HepG2 (cell line): ENCODE data around the gene PEPD. TPM values are rescaled to one million over a fixed set of nuclear protein-coding genes. Genes with fewer than 3 reads are reported as not detected.

Source experiments
- BRD4 ChIP-seq: sonication (generic); formaldehyde crosslinking; IDR thresholded peaks from 2 replicates; pipeline ENCODE4 v1.4.0; 2020; ENCODE audit warnings: missing genetic modification reagents
- CBFB ChIP-seq: sonication (generic); formaldehyde crosslinking; IDR thresholded peaks from 2 replicates; pipeline ENCODE4 v1.4.0; 2020; ENCODE audit warnings: missing genetic modification reagents
- FOXK2 ChIP-seq: fragments of 450-650 bp; IDR thresholded peaks from 2 replicates; pipeline ENCODE4 v1.6.1; 2016
- GTF2F1 ChIP-seq: fragments of 150-350 bp; IDR thresholded peaks from 2 replicates; pipeline ENCODE4 v1.6.1; 2014; ENCODE audit warnings: low read length
- HOXA5 ChIP-seq: sonication (generic); formaldehyde crosslinking; IDR thresholded peaks from 2 replicates; pipeline ENCODE4 v1.4.0; 2020; ENCODE audit warnings: missing genetic modification reagents
- MAZ ChIP-seq, 2 experiments: sonication (generic) in 1 of 2; formaldehyde crosslinking in 1 of 2; IDR thresholded peaks; 2 replicates each; pipeline versions ENCODE4 v1.5.0 to v1.6.1; 2012 to 2020; ENCODE audit warnings: low read depth in 2 of 2, mild to moderate bottlenecking in 2 of 2, borderline replicate concordance in 1 of 2, improper control_type of control experiment in 1 of 2, low read length in 1 of 2, missing genetic modification reagents in 1 of 2, moderate library complexity in 1 of 2
- NBN ChIP-seq: fragments of 450-650 bp; conservative IDR thresholded peaks from 2 replicates; pipeline ENCODE4 v1.6.1; 2017
- SNAPC2 ChIP-seq: sonication (generic); formaldehyde crosslinking; IDR thresholded peaks from 2 replicates; pipeline ENCODE4 v1.8.1; 2022; ENCODE audit warnings: mild to moderate bottlenecking, missing genetic modification reagents
- SOX13 ChIP-seq, 3 experiments: fragments of 450-650 bp in 1 of 3; sonication (generic) in 1 of 3; formaldehyde crosslinking in 1 of 3; IDR thresholded peaks in 2 of 3; conservative IDR thresholded peaks in 1 of 3; 2 replicates each; pipeline versions ENCODE4 v1.5.0 to v1.6.1; 2016 to 2020; ENCODE audit warnings: antibody characterized with exemption in 1 of 3, mild to moderate bottlenecking in 1 of 3, missing compliant biosample characterization in 1 of 3, missing genetic modification reagents in 1 of 3, moderate library complexity in 1 of 3
- STAT5B ChIP-seq: sonication (generic); formaldehyde crosslinking; IDR thresholded peaks from 2 replicates; pipeline ENCODE4 v1.4.0; 2020; ENCODE audit warnings: missing genetic modification reagents
- TAF15 ChIP-seq: fragments of 200-400 bp; formaldehyde crosslinking; IDR thresholded peaks from one replicate; pipeline ENCODE4 v1.6.1; 2018; ENCODE audit warnings: mild to moderate bottlenecking, low read depth, low read length; ENCODE audit not compliant: poor library complexity, severe bottlenecking
- TCF7 ChIP-seq: sonication (generic); IDR thresholded peaks from 2 replicates; pipeline ENCODE4 v1.6.1; 2016; ENCODE audit warnings: antibody characterized with exemption, low read depth
- ZNF138 ChIP-seq: sonication (generic); formaldehyde crosslinking; IDR thresholded peaks from 2 replicates; pipeline ENCODE4 v1.5.0; 2020; ENCODE audit warnings: mild to moderate bottlenecking, low read depth, missing genetic modification reagents
- ZNF24 ChIP-seq: fragments of 450-650 bp; IDR thresholded peaks from 2 replicates; pipeline ENCODE4 v1.6.1; 2017; ENCODE audit warnings: antibody characterized with exemption, mild to moderate bottlenecking
- ZNF253 ChIP-seq: sonication (generic); formaldehyde crosslinking; IDR thresholded peaks from 2 replicates; pipeline ENCODE4 v1.8.0; 2022; ENCODE audit warnings: mild to moderate bottlenecking, missing genetic modification reagents, borderline replicate concordance
- ZNF274 ChIP-seq: sonication (generic); formaldehyde crosslinking; IDR thresholded peaks from 2 replicates; pipeline ENCODE4 v1.5.1; 2020; ENCODE audit warnings: mild to moderate bottlenecking, missing genetic modification reagents
- ZNF317 ChIP-seq: sonication (generic); formaldehyde crosslinking; IDR thresholded peaks from 2 replicates; pipeline ENCODE4 v1.5.0; 2020; ENCODE audit warnings: mild to moderate bottlenecking, missing genetic modification reagents
- ZNF556 ChIP-seq: sonication (generic); formaldehyde crosslinking; IDR thresholded peaks from 2 replicates; pipeline ENCODE4 v1.4.0; 2020; ENCODE audit warnings: mild to moderate bottlenecking, missing genetic modification reagents, borderline replicate concordance
- ZNF674 ChIP-seq: sonication (generic); formaldehyde crosslinking; IDR thresholded peaks from 2 replicates; pipeline ENCODE4 v1.5.0; 2020; ENCODE audit warnings: low read depth, mild to moderate bottlenecking, missing genetic modification reagents
- ZNF713 ChIP-seq: sonication (generic); formaldehyde crosslinking; IDR thresholded peaks from 2 replicates; pipeline ENCODE4 v1.4.0; 2020; ENCODE audit warnings: mild to moderate bottlenecking, missing genetic modification reagents
- ZNF773 ChIP-seq: sonication (generic); formaldehyde crosslinking; IDR thresholded peaks from 2 replicates; pipeline ENCODE4 v1.4.0; 2020; ENCODE audit warnings: missing genetic modification reagents, borderline replicate concordance
- polyA plus RNA-seq, 8 experiments: library from polyadenylated mRNA; depleted of rRNA in 3 of 8; stranded (reverse) in 7 of 8; unstranded in 1 of 8; fragments of >200 nt; fragmentation: Illumina TruSeq in 4 of 8; extraction: Trizol in 4 of 8; gene quantifications; 2 replicates each; pipeline versions ENCODE4 v1.2.1 to v1.2.3, GENCODE V29; 2011 to 2016; ENCODE audit warnings: low read depth in 4 of 8, missing spikeins in 1 of 8, mixed read lengths in 1 of 8; ENCODE audit not compliant: insufficient read depth in 1 of 8
- total RNA-seq, 5 experiments: library from RNA; depleted of rRNA; stranded (reverse); fragments of >200 nt; fragmentation: Illumina TruSeq; extraction: Trizol; gene quantifications; 2 replicates each; pipeline ENCODE4 v1.2.3, GENCODE V29; 2016; ENCODE audit warnings: low read depth in 1 of 5
- TF ChIP-seq, protein P1 (sequence below): sonication (generic); formaldehyde crosslinking; IDR thresholded peaks from 2 replicates; pipeline ENCODE4 v1.8.0; 2022; ENCODE audit warnings: missing genetic modification reagents, mild to moderate bottlenecking, borderline replicate concordance
- TF ChIP-seq, protein P2 (sequence below): sonication (generic); formaldehyde crosslinking; IDR thresholded peaks from 2 replicates; pipeline ENCODE4 v1.5.0; 2020; ENCODE audit warnings: missing genetic modification reagents
- TF ChIP-seq, protein P3 (sequence below): IDR thresholded peaks from 2 replicates; pipeline ENCODE4 v1.6.1; 2012; ENCODE audit warnings: inconsistent platforms
- TF ChIP-seq, protein P4 (sequence below): sonication (generic); formaldehyde crosslinking; IDR thresholded peaks from 2 replicates; pipeline ENCODE4; 2020; ENCODE audit warnings: missing genetic modification reagents, mild to moderate bottlenecking, borderline replicate concordance

Gene PEPD
- total and polyA plus RNA-seq, 2 of the 13 experiments (the other 11 are each of a cell fraction or from before 2014, with no cell fraction given) = 60.7 to 75.1 TPM

DNA sequence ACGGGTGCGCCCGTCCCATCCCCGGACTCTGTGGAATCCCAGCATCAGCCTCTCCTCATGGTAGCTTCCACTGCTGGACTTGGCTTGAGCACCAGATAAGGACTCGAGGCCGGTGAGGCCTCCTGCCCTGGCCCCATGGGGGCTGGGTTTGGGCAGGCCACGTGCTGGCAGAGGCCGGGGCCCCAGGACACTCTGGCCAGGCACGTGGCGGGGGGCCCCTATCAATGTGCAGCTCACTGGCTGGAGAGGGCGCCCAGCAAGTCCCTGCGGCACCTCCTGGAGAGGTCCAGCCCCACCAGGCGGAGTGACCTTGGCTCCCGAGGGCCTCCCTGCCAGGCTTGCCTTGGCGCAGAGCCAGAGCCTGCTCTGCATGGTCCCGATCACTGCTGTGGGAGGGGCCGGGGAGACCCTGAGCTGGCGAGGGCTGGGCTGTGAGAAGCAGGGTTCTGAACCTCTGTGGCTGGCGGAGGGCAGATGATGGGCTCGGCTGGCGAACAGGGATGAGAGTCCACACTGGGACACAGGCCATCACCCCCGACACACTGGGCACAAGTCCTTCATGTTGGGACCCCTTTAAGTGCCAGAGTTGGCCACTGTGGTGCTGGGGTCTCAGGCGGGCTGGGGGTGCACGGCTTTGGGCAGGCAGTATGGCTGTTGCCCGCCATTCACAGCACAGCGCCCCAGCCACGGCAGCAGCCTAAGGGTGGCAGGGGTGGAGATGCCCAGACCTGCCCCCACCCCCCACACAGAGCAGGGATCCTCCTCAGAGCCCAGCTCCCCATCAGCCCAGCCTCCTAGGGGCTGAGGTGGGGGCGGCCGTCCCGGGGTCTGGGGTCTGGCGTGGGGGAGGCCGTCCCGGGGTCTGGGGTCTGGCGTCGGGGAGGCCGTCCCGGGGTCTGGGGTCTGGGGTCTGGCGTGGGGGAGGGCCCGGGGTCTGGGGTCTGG, 129.0 kb downstream of the PEPD start (continued):
- TF ChIP-seq TCF7 (no peak; the same call in 1 of the 2 replicates), ZNF317 (CRISPR knock-in tag) (peak; percentile 94), NBN (no peak), HOXA5 (peak; percentile 100), TAF15 (no peak), ZNF24 (no peak), ZNF773 (peak; percentile 99), CBFB (CRISPR knock-in tag) (peak; percentile 92), ZNF138 (CRISPR knock-in tag) (peak; percentile 100), STAT5B (CRISPR knock-in tag) (peak; percentile 82; the same call in 1 of the 2 replicates), BRD4 (peak; percentile 98), MAZ (IDR thresholded peaks at IDR 0.05; ENCODE audit: borderline replicate concordance, low read depth, low read length) (0 out of 2 replicates have a peak, but pooled peaks have one; percentile 74), MAZ (CRISPR knock-in tag; IDR thresholded peaks at IDR 0.05; ENCODE audit: low read depth) (peak; percentile 100), ZNF556 (CRISPR knock-in tag) (peak; percentile 94), SOX13 (IDR thresholded peaks at IDR 0.05) (0 out of 2 replicates have a peak, but pooled peaks have one; percentile 38), SOX13 (CRISPR knock-in tag; conservative IDR thresholded peaks at IDR 0.05 in 1 of 2, IDR thresholded peaks at IDR 0.05 in 1 of 2) (peak in 1 of 2 experiments; percentile 89; a peak in 2 of 4 replicates), ZNF674 (CRISPR knock-in tag) (peak; percentile 99; the same call in 1 of the 2 replicates), ZNF274 (CRISPR knock-in tag) (peak; percentile 99), ZNF253 (CRISPR knock-in tag) (peak; percentile 100), FOXK2 (no peak), ZNF713 (CRISPR knock-in tag) (no peak), GTF2F1 (no peak), SNAPC2 (CRISPR knock-in tag) (peak; percentile 97)
- TF ChIP-seq, protein P1, sequence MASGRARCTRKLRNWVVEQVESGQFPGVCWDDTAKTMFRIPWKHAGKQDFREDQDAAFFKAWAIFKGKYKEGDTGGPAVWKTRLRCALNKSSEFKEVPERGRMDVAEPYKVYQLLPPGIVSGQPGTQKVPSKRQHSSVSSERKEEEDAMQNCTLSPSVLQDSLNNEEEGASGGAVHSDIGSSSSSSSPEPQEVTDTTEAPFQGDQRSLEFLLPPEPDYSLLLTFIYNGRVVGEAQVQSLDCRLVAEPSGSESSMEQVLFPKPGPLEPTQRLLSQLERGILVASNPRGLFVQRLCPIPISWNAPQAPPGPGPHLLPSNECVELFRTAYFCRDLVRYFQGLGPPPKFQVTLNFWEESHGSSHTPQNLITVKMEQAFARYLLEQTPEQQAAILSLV (CRISPR knock-in tag) = peak; percentile 99; the same call in 1 of the 2 replicates
- TF ChIP-seq, protein P2, sequence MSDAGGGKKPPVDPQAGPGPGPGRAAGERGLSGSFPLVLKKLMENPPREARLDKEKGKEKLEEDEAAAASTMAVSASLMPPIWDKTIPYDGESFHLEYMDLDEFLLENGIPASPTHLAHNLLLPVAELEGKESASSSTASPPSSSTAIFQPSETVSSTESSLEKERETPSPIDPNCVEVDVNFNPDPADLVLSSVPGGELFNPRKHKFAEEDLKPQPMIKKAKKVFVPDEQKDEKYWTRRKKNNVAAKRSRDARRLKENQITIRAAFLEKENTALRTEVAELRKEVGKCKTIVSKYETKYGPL (CRISPR knock-in tag) = peak; percentile 96
- TF ChIP-seq, protein P3, sequence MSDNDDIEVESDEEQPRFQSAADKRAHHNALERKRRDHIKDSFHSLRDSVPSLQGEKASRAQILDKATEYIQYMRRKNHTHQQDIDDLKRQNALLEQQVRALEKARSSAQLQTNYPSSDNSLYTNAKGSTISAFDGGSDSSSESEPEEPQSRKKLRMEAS = peak; percentile 100
- TF ChIP-seq, protein P4, sequence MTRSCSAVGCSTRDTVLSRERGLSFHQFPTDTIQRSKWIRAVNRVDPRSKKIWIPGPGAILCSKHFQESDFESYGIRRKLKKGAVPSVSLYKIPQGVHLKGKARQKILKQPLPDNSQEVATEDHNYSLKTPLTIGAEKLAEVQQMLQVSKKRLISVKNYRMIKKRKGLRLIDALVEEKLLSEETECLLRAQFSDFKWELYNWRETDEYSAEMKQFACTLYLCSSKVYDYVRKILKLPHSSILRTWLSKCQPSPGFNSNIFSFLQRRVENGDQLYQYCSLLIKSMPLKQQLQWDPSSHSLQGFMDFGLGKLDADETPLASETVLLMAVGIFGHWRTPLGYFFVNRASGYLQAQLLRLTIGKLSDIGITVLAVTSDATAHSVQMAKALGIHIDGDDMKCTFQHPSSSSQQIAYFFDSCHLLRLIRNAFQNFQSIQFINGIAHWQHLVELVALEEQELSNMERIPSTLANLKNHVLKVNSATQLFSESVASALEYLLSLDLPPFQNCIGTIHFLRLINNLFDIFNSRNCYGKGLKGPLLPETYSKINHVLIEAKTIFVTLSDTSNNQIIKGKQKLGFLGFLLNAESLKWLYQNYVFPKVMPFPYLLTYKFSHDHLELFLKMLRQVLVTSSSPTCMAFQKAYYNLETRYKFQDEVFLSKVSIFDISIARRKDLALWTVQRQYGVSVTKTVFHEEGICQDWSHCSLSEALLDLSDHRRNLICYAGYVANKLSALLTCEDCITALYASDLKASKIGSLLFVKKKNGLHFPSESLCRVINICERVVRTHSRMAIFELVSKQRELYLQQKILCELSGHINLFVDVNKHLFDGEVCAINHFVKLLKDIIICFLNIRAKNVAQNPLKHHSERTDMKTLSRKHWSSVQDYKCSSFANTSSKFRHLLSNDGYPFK (CRISPR knock-in tag) = peak; percentile 93
